PC-9 (cell line): Measurements from ENCODE around the gene ORC4.

Source experiments
- CTCF ChIP-seq: fragments of 200-600 bp; sonication (generic); conservative IDR thresholded peaks from 2 replicates; pipeline ENCODE4 v1.6.1; 2017; ENCODE audit warnings: mixed run types, antibody characterized with exemption, mild to moderate bottlenecking, moderate library complexity
- EZH2 ChIP-seq: fragments of 200-600 bp; sonication (generic); IDR thresholded peaks from 2 replicates; pipeline ENCODE4 v1.8.0; 2017; ENCODE audit warnings: antibody characterized with exemption, low read depth

- TF ChIP-seq CTCF (no peak), EZH2 (no peak)
Measured at GRCh38 chr2:147976102-147976501, 44.4 kb downstream of the ORC4 start.
